GM23338 (cell line): ENCODE data around the gene RASSF6. TPM values are rescaled to one million over a fixed set of nuclear protein-coding genes. Genes with fewer than 3 reads are reported as not detected.
A peak's percentile ranks its signal among the peaks of the same experiment; 100 is the strongest.
"Not testable (repeated sequence)": the region's sequence is repeated elsewhere in the genome, so short reads cannot be mapped to it uniquely, and the experiment has no call there.

Source experiments
- ATAC-seq: fragments of 200-7000 bp; cut with Tn5 transposase; 3 replicates; pipeline ENCODE4 v1.9.1; 2020
- DNase-seq: peaks from one replicate; pipeline ENCODE4 v3.0.0-alpha.2; 2015; ENCODE audit warnings: low spot score
- H2AFZ ChIP-seq: fragments of 200-600 bp; sonication (generic); 2 replicates; pipeline ENCODE4 v1.8.0; 2016; ENCODE audit warnings: antibody characterized with exemption, mild to moderate bottlenecking, moderate library complexity
- H3F3A ChIP-seq: fragments of 200-600 bp; sonication (generic); replicated peaks from 2 replicates; pipeline ENCODE4 v1.8.0; 2017; ENCODE audit warnings: antibody characterized with exemption, mixed run types, low read depth
- H3K27ac ChIP-seq: fragments of 200-600 bp; sonication (generic); 2 replicates; pipeline ENCODE4 v1.6.1; 2016; ENCODE audit warnings: low read depth
- H3K27me3 ChIP-seq: fragments of 200-600 bp; sonication (generic); 2 replicates; pipeline ENCODE4 v1.8.0; 2016; ENCODE audit warnings: mild to moderate bottlenecking, mixed run types, moderate library complexity; ENCODE audit not compliant: insufficient read depth
- H3K36me3 ChIP-seq: fragments of 200-600 bp; sonication (generic); 2 replicates; pipeline ENCODE4 v1.8.0; 2016; ENCODE audit warnings: mild to moderate bottlenecking; ENCODE audit not compliant: insufficient read depth
- H3K4me1 ChIP-seq: fragments of 200-600 bp; sonication (generic); 2 replicates; pipeline ENCODE4 v1.8.0; 2016; ENCODE audit warnings: mild to moderate bottlenecking, moderate library complexity; ENCODE audit not compliant: insufficient read depth
- H3K4me2 ChIP-seq: fragments of 200-600 bp; sonication (generic); 2 replicates; pipeline ENCODE4 v1.7.1; 2017; ENCODE audit warnings: mixed run types
- H3K4me3 ChIP-seq: fragments of 200-600 bp; sonication (generic); 2 replicates; pipeline ENCODE4 v1.6.1; 2016; ENCODE audit warnings: mixed run types
- H3K79me2 ChIP-seq: fragments of 200-600 bp; sonication (generic); replicated peaks from 2 replicates; pipeline ENCODE4 v1.8.0; 2017; ENCODE audit warnings: mild to moderate bottlenecking; ENCODE audit not compliant: insufficient read depth
- H3K9me2 ChIP-seq: fragments of 200-600 bp; sonication (generic); 2 replicates; pipeline ENCODE4 v1.8.0; 2017; ENCODE audit not compliant: insufficient read depth
- H4K20me1 ChIP-seq: fragments of 200-600 bp; sonication (generic); replicated peaks from 2 replicates; pipeline ENCODE4 v1.8.0; 2017; ENCODE audit warnings: mild to moderate bottlenecking; ENCODE audit not compliant: insufficient read depth
- H3K27ac Mint-ChIP-seq: 2 replicates; pipeline ENCODE4 v1.8.0; 2020; ENCODE audit warnings: inconsistent platforms, mild to moderate bottlenecking, moderate library complexity, mixed read lengths
- H3K27me3 Mint-ChIP-seq: 3 replicates; pipeline ENCODE4 v1.8.0; 2022; ENCODE audit warnings: low read depth, mild to moderate bottlenecking, moderate library complexity, mixed read lengths, inconsistent platforms; ENCODE audit not compliant: insufficient read depth, poor library complexity
- H3K36me3 Mint-ChIP-seq: 3 replicates; pipeline ENCODE4 v1.8.0; 2021; ENCODE audit warnings: low read depth, mild to moderate bottlenecking, inconsistent platforms, moderate library complexity, mixed read lengths
- H3K4me1 Mint-ChIP-seq: 3 replicates; pipeline ENCODE4 v1.8.0; 2020; ENCODE audit warnings: mild to moderate bottlenecking, inconsistent platforms, mixed read lengths
- H3K4me3 Mint-ChIP-seq: 3 replicates; pipeline ENCODE4 v1.8.0; 2021; ENCODE audit warnings: moderate library complexity, mild to moderate bottlenecking, inconsistent platforms, mixed read lengths
- H3K9me3 Mint-ChIP-seq: 3 replicates; pipeline ENCODE4 v1.8.0; 2020; ENCODE audit warnings: moderate library complexity, mild to moderate bottlenecking, inconsistent platforms, mixed read lengths
- CREB1 ChIP-seq: fragments of 250-450 bp; sonication (Bioruptor Pico); IDR thresholded peaks from 2 replicates; pipeline ENCODE4 v1.5.0; 2020; ENCODE audit warnings: low read depth, mild to moderate bottlenecking, moderate library complexity
- EZH2 ChIP-seq: fragments of 200-600 bp; sonication (generic); IDR thresholded peaks from one replicate; pipeline ENCODE4 v1.8.0; 2017; ENCODE audit warnings: antibody characterized with exemption, mild to moderate bottlenecking, low read depth; ENCODE audit not compliant: unreplicated experiment
- EZH2phosphoT487 ChIP-seq: fragments of 200-600 bp; sonication (generic); IDR thresholded peaks from one replicate; pipeline ENCODE4 v1.8.1; 2018; ENCODE audit warnings: antibody characterized with exemption; ENCODE audit not compliant: unreplicated experiment
- JUNB ChIP-seq: IDR thresholded peaks from one replicate; pipeline ENCODE4 v1.6.1; 2016; ENCODE audit warnings: antibody characterized with exemption; ENCODE audit not compliant: unreplicated experiment
- POLR2AphosphoS5 ChIP-seq: IDR thresholded peaks from 2 replicates; pipeline ENCODE4 v1.6.1; 2016; ENCODE audit warnings: antibody characterized with exemption, low read depth
- STAT1 ChIP-seq: IDR thresholded peaks from one replicate; pipeline ENCODE4 v1.6.1; 2016; ENCODE audit warnings: antibody characterized with exemption; ENCODE audit not compliant: unreplicated experiment
- ZNF114 ChIP-seq: fragments of 250-450 bp; sonication (Bioruptor Pico); IDR thresholded peaks from 2 replicates; pipeline ENCODE4 v1.5.0; 2020; ENCODE audit warnings: mild to moderate bottlenecking, moderate library complexity
- polyA plus RNA-seq: library from polyadenylated mRNA; unstranded; fragments of >200 nt; fragmentation: Nextera tagmentation; extraction: Ambion mirVana; gene quantifications from 2 replicates; pipeline ENCODE4 v1.2.1, GENCODE V29; 2016
- total RNA-seq: library from RNA; depleted of rRNA; stranded (reverse); fragments of >200 nt; shearing (Covaris generic); gene quantifications from 2 replicates; pipeline ENCODE4 v1.2.3, GENCODE V29; 2014
- TF ChIP-seq, protein P1 (sequence below): IDR thresholded peaks from 2 replicates; pipeline ENCODE4 v1.6.1; 2016; ENCODE audit warnings: antibody characterized with exemption
- TF ChIP-seq, protein P2 (sequence below), 2 experiments: fragments of 200-600 bp in 1 of 2; sonication (generic) in 1 of 2; conservative IDR thresholded peaks; 2 replicates each; pipeline versions ENCODE4 v1.5.1 to v1.6.1; 2016 to 2017; ENCODE audit warnings: antibody characterized with exemption in 2 of 2, low read depth in 2 of 2, mild to moderate bottlenecking in 2 of 2, moderate library complexity in 1 of 2

Gene RASSF6
- total and polyA plus RNA-seq, 2 experiments from 2014 or later: 0.14 to 0.79 TPM

DNA sequence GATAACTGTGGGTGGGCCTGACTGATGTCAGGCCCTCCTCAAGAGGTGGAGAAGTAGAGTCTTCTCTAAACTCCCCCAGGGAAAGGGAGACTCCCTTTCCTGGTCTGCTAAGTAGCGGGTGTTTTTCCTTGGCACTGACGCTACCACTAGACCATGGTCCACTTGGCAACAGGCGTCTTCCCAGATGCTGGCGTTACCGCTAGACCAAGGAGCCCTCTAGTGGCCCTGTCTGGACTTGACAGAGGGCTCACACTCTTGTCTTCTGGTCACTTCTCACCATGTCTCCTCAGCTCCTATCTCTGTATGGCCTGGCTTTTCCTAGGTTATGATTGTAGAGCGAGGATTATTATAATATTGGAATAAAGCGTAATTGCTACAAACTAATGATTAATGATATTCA, 45.7 kb upstream of the RASSF6 start:
- DNase-seq: not testable (repeated sequence)

DNA sequence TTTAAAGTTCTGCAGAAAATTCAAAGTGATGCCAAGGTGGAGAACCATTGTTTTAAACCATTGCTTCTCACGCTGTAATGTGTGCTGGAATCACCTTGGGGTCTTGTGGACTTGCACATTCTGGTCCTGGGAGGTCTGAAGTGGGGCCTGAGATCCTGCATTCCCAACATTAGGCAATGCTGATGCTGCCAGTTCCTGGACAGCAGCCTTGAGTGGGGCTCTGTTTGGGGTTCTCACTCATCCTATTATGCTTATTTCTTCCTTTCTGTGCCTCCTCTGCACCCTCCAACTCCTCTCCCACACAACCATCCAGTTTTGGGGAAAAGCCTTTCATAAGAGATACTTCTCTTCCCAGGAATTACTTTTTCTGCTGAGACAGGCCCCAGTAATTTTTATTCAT, 44.2 kb upstream of the RASSF6 start:
- peaks cover 6% of the 10 kb centered on the region for H3K9me3 Mint-ChIP-seq
- Histone ChIP-seq H3K9me2 (peaks cover 8% of the 10 kb centered on the region; the same call in 1 of the 2 replicates), H3K4me2 (no peak overlapping the region), H3K27ac (no peak overlapping the region), H3K4me3 (no peak overlapping the region), H4K20me1 (no peaks in the 10 kb centered on the region), H3K36me3 (no peaks in the 10 kb centered on the region; the same call in 1 of the 2 replicates), H3K27me3 (no peaks in the 10 kb centered on the region), H3K79me2 (no peaks in the 10 kb centered on the region), H3K4me1 (peaks cover 20% of the 10 kb centered on the region), H2AFZ (peak overlapping the region; percentile 10; the same call in 1 of the 2 replicates), H3F3A (0 out of 2 replicates have a peak, but pooled peaks cover 4% of the 10 kb centered on the region)
- no peak overlapping the region for H3K4me3 Mint-ChIP-seq
- peaks cover 5% of the 10 kb centered on the region; the same call in 2 of the 3 replicates for H3K36me3 Mint-ChIP-seq
- DNase-seq: no peak
- no peak for ATAC-seq
- no peaks in the 10 kb centered on the region for H3K27me3 Mint-ChIP-seq
- H3K4me1 Mint-ChIP-seq: peaks cover 16% of the 10 kb centered on the region; the same call in 2 of the 3 replicates
- no peak overlapping the region for H3K27ac Mint-ChIP-seq
- TF ChIP-seq JUNB (no peak), CREB1 (CRISPR knock-in tag) (no peak), EZH2 (no peak), POLR2AphosphoS5 (no peak), ZNF114 (CRISPR knock-in tag) (no peak), EZH2phosphoT487 (no peak), STAT1 (no peak)
- TF ChIP-seq, protein P1, sequence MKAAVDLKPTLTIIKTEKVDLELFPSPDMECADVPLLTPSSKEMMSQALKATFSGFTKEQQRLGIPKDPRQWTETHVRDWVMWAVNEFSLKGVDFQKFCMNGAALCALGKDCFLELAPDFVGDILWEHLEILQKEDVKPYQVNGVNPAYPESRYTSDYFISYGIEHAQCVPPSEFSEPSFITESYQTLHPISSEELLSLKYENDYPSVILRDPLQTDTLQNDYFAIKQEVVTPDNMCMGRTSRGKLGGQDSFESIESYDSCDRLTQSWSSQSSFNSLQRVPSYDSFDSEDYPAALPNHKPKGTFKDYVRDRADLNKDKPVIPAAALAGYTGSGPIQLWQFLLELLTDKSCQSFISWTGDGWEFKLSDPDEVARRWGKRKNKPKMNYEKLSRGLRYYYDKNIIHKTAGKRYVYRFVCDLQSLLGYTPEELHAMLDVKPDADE: no peak
- TF ChIP-seq, protein P2, sequence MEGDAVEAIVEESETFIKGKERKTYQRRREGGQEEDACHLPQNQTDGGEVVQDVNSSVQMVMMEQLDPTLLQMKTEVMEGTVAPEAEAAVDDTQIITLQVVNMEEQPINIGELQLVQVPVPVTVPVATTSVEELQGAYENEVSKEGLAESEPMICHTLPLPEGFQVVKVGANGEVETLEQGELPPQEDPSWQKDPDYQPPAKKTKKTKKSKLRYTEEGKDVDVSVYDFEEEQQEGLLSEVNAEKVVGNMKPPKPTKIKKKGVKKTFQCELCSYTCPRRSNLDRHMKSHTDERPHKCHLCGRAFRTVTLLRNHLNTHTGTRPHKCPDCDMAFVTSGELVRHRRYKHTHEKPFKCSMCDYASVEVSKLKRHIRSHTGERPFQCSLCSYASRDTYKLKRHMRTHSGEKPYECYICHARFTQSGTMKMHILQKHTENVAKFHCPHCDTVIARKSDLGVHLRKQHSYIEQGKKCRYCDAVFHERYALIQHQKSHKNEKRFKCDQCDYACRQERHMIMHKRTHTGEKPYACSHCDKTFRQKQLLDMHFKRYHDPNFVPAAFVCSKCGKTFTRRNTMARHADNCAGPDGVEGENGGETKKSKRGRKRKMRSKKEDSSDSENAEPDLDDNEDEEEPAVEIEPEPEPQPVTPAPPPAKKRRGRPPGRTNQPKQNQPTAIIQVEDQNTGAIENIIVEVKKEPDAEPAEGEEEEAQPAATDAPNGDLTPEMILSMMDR (conservative IDR thresholded peaks at IDR 0.05; ENCODE audit: low read depth in 2 of 2): no peak

More for the DNA sequence above, 45.7 kb upstream of the RASSF6 start:
- not testable (repeated sequence) for H3F3A ChIP-seq, H3K27me3 ChIP-seq, H3K27me3 Mint-ChIP-seq, H3K9me2 ChIP-seq, H3K4me3 Mint-ChIP-seq, H3K79me2 ChIP-seq, H3K27ac ChIP-seq, H2AFZ ChIP-seq, ATAC-seq, H3K27ac Mint-ChIP-seq, H4K20me1 ChIP-seq, H3K4me3 ChIP-seq, H3K4me2 ChIP-seq, H3K36me3 ChIP-seq
- TF ChIP-seq, protein P2 (conservative IDR thresholded peaks at IDR 0.05; ENCODE audit: low read depth in 2 of 2): peak; percentile 54 to 61
- H3K4me1 ChIP-seq: peaks cover 20% of the 10 kb centered on the region
- H3K4me1 Mint-ChIP-seq: peaks cover 16% of the 10 kb centered on the region; the same call in 2 of the 3 replicates
- H3K9me3 Mint-ChIP-seq: peaks cover 17% of the 10 kb centered on the region
- peaks cover 13% of the 10 kb centered on the region for H3K36me3 Mint-ChIP-seq
